Activated T-cell treated with anti-CD3 and anti-CD28 coated beads, Interleukin-2, amount 50 U/mL, for 72 hours (primary cell): ENCODE data around the gene NEURL3. TPM values are rescaled to one million over a fixed set of nuclear protein-coding genes. Genes with fewer than 3 reads are reported as not detected.

ENCODE experiments used
- ATAC-seq, 2 donors: fragments of 150-1000 bp; cut with Tn5 transposase; replicated peaks in 1 of 2; 2 replicates each; pipeline ENCODE4 v1.10.0; 2021; ENCODE audit warnings: moderate library complexity in 2 of 2, mild to moderate bottlenecking in 1 of 2
- DNase-seq, 2 donors: peaks; one replicate each; pipeline ENCODE4 v3.0.0; 2021 to 2022; ENCODE audit warnings: mixed read lengths in 1 of 2
- H3K27ac Mint-ChIP-seq: one replicate; pipeline ENCODE4 v1.8.0; 2022; ENCODE audit warnings: mild to moderate bottlenecking, moderate library complexity, mixed read lengths
- H3K27me3 Mint-ChIP-seq: one replicate; pipeline ENCODE4 v1.8.0; 2022; ENCODE audit warnings: low read depth, mixed read lengths
- H3K36me3 Mint-ChIP-seq, 2 donors: one replicate each; pipeline ENCODE4 v1.8.0; 2022; ENCODE audit warnings: mixed read lengths in 2 of 2, mild to moderate bottlenecking in 1 of 2; ENCODE audit not compliant: insufficient read depth in 2 of 2
- H3K4me1 Mint-ChIP-seq: one replicate; pipeline ENCODE4 v1.8.0; 2022; ENCODE audit warnings: low read depth, mixed read lengths
- H3K4me3 Mint-ChIP-seq, 2 donors: one replicate each; pipeline ENCODE4 v1.8.0; 2022; ENCODE audit warnings: mild to moderate bottlenecking in 2 of 2, mixed read lengths in 2 of 2, moderate library complexity in 2 of 2
- H3K9me3 Mint-ChIP-seq, 2 donors: one replicate each; pipeline ENCODE4 v1.8.0; 2022; ENCODE audit warnings: mixed read lengths in 2 of 2
- total RNA-seq, 2 donors: library from RNA; stranded (reverse); gene quantifications; one replicate each; pipeline ENCODE4 v1.2.3, GENCODE V29; 2022

NEURL3 gene
- total RNA-seq, 2 donors from 2014 or later, result 4.4 to 5.3 TPM

GRCh38 chr2:96520231-96520630 is 15.1 kb upstream of the NEURL3 start:
- no peak for DNase-seq
- Mint-ChIP-seq H3K4me3 (no peak overlapping the region), H3K27me3 (no peaks in the 10 kb centered on the region), H3K27ac (no peak overlapping the region), H3K9me3 (peaks cover 4 to 5% of the 10 kb centered on the region in 2 donors), H3K4me1 (peaks cover 54% of the 10 kb centered on the region), H3K36me3 (peaks cover 10 to 24% of the 10 kb centered on the region in 2 donors)
- no peak for ATAC-seq

GRCh38 chr2:96517079-96517478 is 11.9 kb upstream of the NEURL3 start:
- H3K27ac Mint-ChIP-seq, result no peak overlapping the region
- DNase-seq (no peak), ATAC-seq (no peak)
- peaks cover 4 to 5% of the 10 kb centered on the region in 2 donors for H3K9me3 Mint-ChIP-seq
- peaks cover 10 to 24% of the 10 kb centered on the region in 2 donors for H3K36me3 Mint-ChIP-seq
- peaks cover 36% of the 10 kb centered on the region for H3K4me1 Mint-ChIP-seq
- no peak overlapping the region for H3K4me3 Mint-ChIP-seq
- no peaks in the 10 kb centered on the region for H3K27me3 Mint-ChIP-seq

GRCh38 chr2:96514521-96514920 is 9.4 kb upstream of the NEURL3 start:
- Mint-ChIP-seq H3K9me3 (peaks cover 4 to 5% of the 10 kb centered on the region in 2 donors), H3K27ac (no peak overlapping the region), H3K36me3 (peaks cover 10 to 24% of the 10 kb centered on the region in 2 donors), H3K4me3 (no peak overlapping the region), H3K27me3 (peaks cover 15% of the 10 kb centered on the region), H3K4me1 (peaks cover 44% of the 10 kb centered on the region)
- no peak for ATAC-seq
- DNase-seq, result no peak

- H3K4me3 Mint-ChIP-seq, result no peak overlapping the region
- H3K4me1 Mint-ChIP-seq, result peaks cover 57% of the 10 kb centered on the region
- ATAC-seq, result no peak
- H3K36me3 Mint-ChIP-seq, result peaks cover 8 to 14% of the 10 kb centered on the region in 2 donors
- DNase-seq, result no peak
- H3K27ac Mint-ChIP-seq, result no peak overlapping the region
- H3K9me3 Mint-ChIP-seq, result peaks cover 0 to 2% of the 10 kb centered on the region in 2 donors
- peaks cover 23% of the 10 kb centered on the region for H3K27me3 Mint-ChIP-seq
Measured at GRCh38 chr2:96512341-96512740, 7.2 kb upstream of the NEURL3 start.

DNA sequence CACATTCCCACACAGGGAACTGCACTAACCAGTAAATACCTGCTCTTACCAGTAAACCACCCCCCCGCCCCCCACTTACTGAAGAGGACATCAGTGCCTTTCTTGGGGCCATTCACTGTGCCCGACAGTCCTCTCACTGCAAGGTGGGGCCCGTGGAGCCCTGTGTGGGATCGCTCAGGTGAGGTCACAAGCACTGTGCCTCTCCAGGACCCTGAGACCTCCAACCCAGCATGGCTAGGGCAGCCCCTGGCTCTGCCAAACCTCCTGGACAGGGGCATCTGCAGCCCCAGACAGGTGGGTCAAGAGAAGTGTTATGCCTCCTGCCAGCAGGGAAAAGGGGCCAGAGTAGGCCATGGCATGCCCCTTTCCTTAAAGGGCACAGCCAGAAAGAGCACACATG is 6.7 kb upstream of the NEURL3 start:
- Mint-ChIP-seq H3K36me3 (peaks cover 6 to 10% of the 10 kb centered on the region in 2 donors), H3K4me1 (peaks cover 60% of the 10 kb centered on the region), H3K27ac (no peak overlapping the region), H3K9me3 (no peaks in the 10 kb centered on the region), H3K27me3 (peaks cover 23% of the 10 kb centered on the region), H3K4me3 (no peak overlapping the region)
- ATAC-seq (no peak), DNase-seq (no peak)

DNA sequence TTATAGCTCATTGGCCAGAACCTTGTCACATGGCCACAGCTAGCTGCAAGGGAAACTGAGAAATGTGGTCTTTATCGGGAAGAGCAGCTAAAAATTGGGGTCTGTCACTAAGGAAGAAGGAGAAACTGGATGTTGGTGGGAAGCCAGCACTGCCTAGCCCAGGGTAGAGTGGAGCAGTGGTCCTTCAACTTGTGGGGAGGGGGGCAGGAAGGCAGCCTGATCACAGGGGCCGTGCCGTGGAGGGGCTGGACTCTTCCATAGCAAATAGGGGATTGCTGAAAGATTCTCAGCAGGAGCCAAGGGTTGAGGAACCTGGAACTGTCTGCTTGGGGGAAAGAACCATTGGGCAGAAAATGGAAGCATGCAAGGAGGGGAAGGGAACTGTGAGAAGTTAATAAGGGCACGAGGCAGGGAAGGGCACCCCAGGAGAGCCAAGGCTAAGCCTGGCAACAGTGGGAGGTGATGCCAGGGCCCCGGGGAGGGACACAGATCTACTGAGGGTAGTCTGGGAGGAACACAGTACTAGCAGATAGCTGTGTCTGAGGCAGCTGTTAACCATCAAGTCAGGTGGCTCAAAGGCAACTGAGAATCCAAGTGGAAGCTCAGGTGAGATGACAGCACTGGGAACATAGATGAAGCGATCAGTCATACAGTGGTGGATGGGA is 5.9 kb upstream of the NEURL3 start:
- Mint-ChIP-seq H3K4me3 (peak overlapping the region; percentile 32 to 41), H3K4me1 (peaks cover 60% of the 10 kb centered on the region), H3K27me3 (peaks cover 23% of the 10 kb centered on the region), H3K27ac (no peak overlapping the region), H3K36me3 (peaks cover 3% of the 10 kb centered on the region in 2 donors), H3K9me3 (no peaks in the 10 kb centered on the region)
- DNase-seq, result no peak
- no peak for ATAC-seq

- Mint-ChIP-seq H3K27me3 (peaks cover 23% of the 10 kb centered on the region), H3K4me3 (no peak overlapping the region), H3K4me1 (peaks cover 68% of the 10 kb centered on the region), H3K27ac (peak overlapping the region; percentile 35), H3K9me3 (no peaks in the 10 kb centered on the region), H3K36me3 (no peaks in the 10 kb centered on the region)
- ATAC-seq, result no peak
- DNase-seq, result no peak
Measured at GRCh38 chr2:96509847-96510230, 4.7 kb upstream of the NEURL3 start.

DNA sequence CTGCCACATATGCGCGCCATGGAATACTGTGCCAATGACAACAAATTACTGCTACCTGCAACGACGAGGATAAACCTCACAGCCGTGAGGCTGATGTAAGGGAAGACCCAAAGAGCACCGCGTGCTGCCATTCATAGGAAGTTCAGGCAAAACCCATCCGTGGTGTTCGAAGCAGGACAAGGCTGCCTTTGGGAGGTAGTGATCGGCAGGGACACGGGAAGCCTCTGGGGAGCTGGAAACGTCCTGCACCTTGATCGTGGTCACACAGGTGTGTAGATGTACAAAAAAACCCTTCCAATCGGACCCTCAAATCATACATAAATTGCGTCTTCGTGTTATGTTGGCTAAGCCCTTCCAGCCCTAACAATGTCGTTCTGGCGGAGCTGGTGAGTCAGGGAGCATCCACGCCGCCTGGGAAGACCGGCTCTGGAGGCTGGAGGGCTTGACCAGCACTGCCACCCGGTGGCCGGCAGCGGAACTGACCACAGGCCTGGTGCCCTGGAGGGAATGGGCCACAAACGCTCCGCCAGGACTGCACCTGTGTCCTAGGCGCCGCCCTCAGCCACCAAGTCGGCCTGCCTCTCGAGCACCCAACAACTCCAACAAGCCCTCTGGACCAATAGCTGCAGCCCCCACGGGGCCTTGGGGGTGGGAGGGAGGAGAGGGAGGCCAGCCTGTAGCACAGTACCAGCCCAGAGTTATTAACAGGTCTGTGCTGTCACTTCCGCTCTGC is 4.1 kb upstream of the NEURL3 start:
- Mint-ChIP-seq H3K27me3 (peaks cover 23% of the 10 kb centered on the region), H3K9me3 (no peaks in the 10 kb centered on the region)
- peak; percentile 49 to 64 for ATAC-seq

DNA sequence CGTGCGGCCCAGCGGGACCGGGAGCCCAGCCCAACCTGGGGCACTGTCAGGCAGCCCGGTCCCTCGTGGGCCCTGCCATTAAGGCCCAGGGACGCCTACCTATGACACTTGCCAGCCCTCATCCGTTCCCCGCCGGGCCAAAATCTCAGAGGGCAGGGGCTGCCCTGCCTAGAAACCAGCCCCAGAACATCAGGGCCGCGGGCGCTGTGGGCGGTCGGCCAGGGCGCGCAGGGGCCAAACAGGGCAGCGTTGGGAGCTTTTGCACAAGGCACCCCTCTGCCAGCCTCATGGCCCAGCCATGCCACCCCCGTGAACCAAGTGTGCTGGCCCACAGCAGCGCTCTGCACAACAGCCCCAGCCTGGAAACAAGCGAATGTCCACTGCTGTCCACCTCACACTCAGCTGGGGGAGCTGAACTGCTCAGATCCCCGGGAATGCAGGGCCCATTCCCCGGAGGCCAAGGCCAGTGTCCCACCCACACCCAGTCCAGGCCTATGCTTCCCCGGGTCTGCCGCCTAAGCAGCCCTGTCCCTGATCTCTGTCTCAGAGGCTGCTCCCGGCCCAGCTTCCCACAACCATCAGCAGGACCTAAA is 3.5 kb upstream of the NEURL3 start:
- Mint-ChIP-seq H3K36me3 (no peaks in the 10 kb centered on the region), H3K9me3 (no peaks in the 10 kb centered on the region), H3K27me3 (peaks cover 23% of the 10 kb centered on the region), H3K4me1 (peaks cover 68% of the 10 kb centered on the region), H3K4me3 (peak overlapping the region; percentile 65 to 82), H3K27ac (no peak overlapping the region)
- no peak for DNase-seq
- peak in 1 of 2 donors; percentile 5 for ATAC-seq

More for the DNA sequence above, 4.1 kb upstream of the NEURL3 start:
- H3K4me3 Mint-ChIP-seq, result peak overlapping the region; percentile 22 to 65
- DNase-seq, result peak; percentile 79 to 85
- H3K4me1 Mint-ChIP-seq, result peaks cover 68% of the 10 kb centered on the region
- H3K27ac Mint-ChIP-seq, result no peak overlapping the region
- no peaks in the 10 kb centered on the region for H3K36me3 Mint-ChIP-seq

- peak; percentile 89 to 92 for ATAC-seq
- Mint-ChIP-seq H3K4me1 (peaks cover 63% of the 10 kb centered on the region), H3K36me3 (no peaks in the 10 kb centered on the region), H3K4me3 (peak overlapping the region; percentile 82 to 84), H3K27me3 (peaks cover 23% of the 10 kb centered on the region), H3K27ac (no peak overlapping the region), H3K9me3 (no peaks in the 10 kb centered on the region)
- peak; percentile 91 to 96 for DNase-seq
Measured at GRCh38 chr2:96507957-96508520, 2.9 kb upstream of the NEURL3 start.

DNA sequence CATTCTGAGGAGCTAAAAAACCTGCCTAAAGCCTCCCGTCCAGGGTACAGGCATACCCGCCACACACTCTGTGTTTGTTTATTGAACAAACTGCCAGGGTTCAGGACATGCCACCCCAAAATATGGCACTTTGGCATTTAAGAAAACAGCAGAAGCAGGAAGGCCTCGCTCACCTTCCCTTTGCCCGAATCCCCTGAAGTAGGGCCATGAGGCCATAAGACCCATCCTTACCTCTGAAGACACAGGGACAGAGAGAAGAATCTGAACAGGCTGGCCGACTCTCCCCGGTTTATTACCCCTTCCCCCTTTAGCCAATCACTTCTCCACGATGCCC is 1.7 kb upstream of the NEURL3 start:
- peak overlapping the region; percentile 82 to 84 for H3K4me3 Mint-ChIP-seq
- H3K27ac Mint-ChIP-seq, result no peak overlapping the region
- H3K4me1 Mint-ChIP-seq, result peaks cover 60% of the 10 kb centered on the region
- no peak for ATAC-seq
- H3K36me3 Mint-ChIP-seq, result no peaks in the 10 kb centered on the region
- H3K27me3 Mint-ChIP-seq, result peaks cover 23% of the 10 kb centered on the region
- no peak for DNase-seq
- H3K9me3 Mint-ChIP-seq, result no peaks in the 10 kb centered on the region

DNA sequence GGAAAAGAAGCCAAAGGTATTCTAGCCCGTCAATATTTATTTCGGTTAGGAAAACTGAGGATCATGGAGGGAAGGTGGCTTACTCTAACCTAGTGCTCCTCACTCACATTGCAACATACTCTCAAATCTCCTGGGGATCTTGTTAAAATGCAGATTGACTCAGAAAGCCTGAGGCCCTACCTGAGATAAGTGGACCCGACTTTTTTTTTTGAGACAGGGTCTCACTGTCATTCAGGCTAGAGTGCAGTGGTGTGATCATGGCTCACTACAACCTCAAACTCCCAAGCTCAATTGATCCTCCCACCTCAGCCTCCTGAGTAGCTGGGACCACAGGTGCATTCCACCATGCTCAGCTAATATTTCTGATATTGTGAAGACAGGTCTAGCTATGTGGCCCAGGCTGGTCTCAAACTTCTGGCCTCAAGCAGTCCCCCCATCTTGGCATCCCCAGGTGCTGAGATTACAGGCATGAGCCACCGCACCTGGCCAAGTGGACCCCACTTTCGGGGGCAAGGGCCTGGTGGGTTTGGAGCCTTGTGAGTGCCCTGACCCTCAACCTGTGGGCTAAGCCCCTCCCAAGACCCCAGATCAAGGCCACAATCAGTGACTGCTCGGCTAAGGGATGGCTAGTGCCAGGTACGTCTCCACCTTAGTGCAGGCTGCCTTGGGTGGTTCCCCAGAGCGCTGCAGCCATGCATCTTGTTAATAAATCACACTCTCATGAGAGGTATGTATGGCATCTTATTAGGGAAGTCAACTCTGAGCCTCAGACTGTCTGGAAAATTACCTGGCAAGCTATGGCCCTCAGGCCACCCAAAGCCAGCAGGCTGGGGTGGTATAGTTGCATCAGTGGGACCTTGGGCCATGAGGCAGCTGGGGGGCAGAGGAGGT is 1.1 kb upstream of the NEURL3 start:
- no peak for DNase-seq
- ATAC-seq, result no peak
- Mint-ChIP-seq H3K4me3 (peak overlapping the region; percentile 24 to 84), H3K4me1 (peaks cover 60% of the 10 kb centered on the region), H3K27ac (no peak overlapping the region), H3K36me3 (no peaks in the 10 kb centered on the region), H3K27me3 (peaks cover 24% of the 10 kb centered on the region), H3K9me3 (no peaks in the 10 kb centered on the region)
